HEK293 (cell line): ENCODE data around the gene ADAMTSL3.
A peak's percentile ranks its signal among the peaks of the same experiment; 100 is the strongest.

Source experiments
- CTCF ChIA-PET: fragments of 350-600 bp; formaldehyde crosslinking; extraction: SDS; loops from one replicate; lab custom pipeline; 2021; ENCODE audit warnings: antibody characterized with exemption; lab: Yijun Ruan, JAX
- POLR2A ChIA-PET: fragments of 300-600 bp; formaldehyde crosslinking; extraction: SDS; loops from one replicate; lab custom pipeline; 2020; ENCODE audit warnings: antibody characterized with exemption, inconsistent platforms; lab: Yijun Ruan, JAX
- H3K27ac ChIP-seq: fragments of 200-500 bp; sonication (Bioruptor generic); 2 replicates; pipeline ENCODE4 v1.5.1; 2014; ENCODE audit warnings: low read depth, low read length, control low read depth, inconsistent platforms; ENCODE audit errors: extremely low read depth
- H3K36me3 ChIP-seq, 2 experiments: fragments of 200-500 bp in 1 of 2; sonication (Bioruptor generic) in 1 of 2; 1 replicate in 1 of 2; 2 replicates in 1 of 2; pipeline ENCODE4 v1.5.1; 2014 to 2017; ENCODE audit warnings: inconsistent platforms in 2 of 2, low read length in 2 of 2; ENCODE audit not compliant: control insufficient read depth in 2 of 2, insufficient read depth in 1 of 2
- H3K4me1 ChIP-seq: fragments of 200-500 bp; sonication (Bioruptor generic); 2 replicates; pipeline ENCODE4 v1.5.1; 2014; ENCODE audit warnings: mild to moderate bottlenecking, low read length, inconsistent platforms; ENCODE audit not compliant: control insufficient read depth, insufficient read depth
- H3K4me3 ChIP-seq: 2 replicates; pipeline ENCODE4 v1.5.1; 2011; ENCODE audit warnings: low read depth, mild to moderate bottlenecking, control low read depth, low read length, moderate library complexity
- H3K9me3 ChIP-seq: fragments of 200-500 bp; sonication (Bioruptor generic); 2 replicates; pipeline ENCODE4 v1.5.1; 2014; ENCODE audit warnings: low read depth, low read length, inconsistent platforms; ENCODE audit not compliant: control insufficient read depth, insufficient read depth
- GLIS2 ChIP-seq: fragments of 450-650 bp; formaldehyde crosslinking; IDR thresholded peaks from 2 replicates; pipeline ENCODE4 v1.5.1; 2016; ENCODE audit warnings: missing biosample characterization, missing genetic modification characterization
- IKZF3 ChIP-seq: fragments of 450-650 bp; IDR thresholded peaks from 2 replicates; pipeline ENCODE4 v1.5.0; 2018; ENCODE audit warnings: missing biosample characterization, mild to moderate bottlenecking, missing genetic modification characterization, moderate library complexity
- KLF16 ChIP-seq: fragments of 450-650 bp; formaldehyde crosslinking; IDR thresholded peaks from 2 replicates; pipeline ENCODE4 v1.5.1; 2017; ENCODE audit warnings: missing biosample characterization, missing genetic modification characterization
- PBX3 ChIP-seq: sonication (generic); formaldehyde crosslinking; IDR thresholded peaks from 2 replicates; pipeline ENCODE4 v1.8.1; 2022; ENCODE audit warnings: mild to moderate bottlenecking, moderate library complexity, missing genetic modification reagents
- PRDM1 ChIP-seq: fragments of 450-650 bp; formaldehyde crosslinking; IDR thresholded peaks from 2 replicates; pipeline ENCODE4; 2016; ENCODE audit warnings: missing biosample characterization, missing genetic modification characterization
- ZBTB1 ChIP-seq: fragments of 450-650 bp; formaldehyde crosslinking; IDR thresholded peaks from 2 replicates; pipeline ENCODE4 v1.5.1; 2016; ENCODE audit warnings: missing biosample characterization, missing genetic modification characterization
- ZBTB11 ChIP-seq: fragments of 450-650 bp; formaldehyde crosslinking; conservative IDR thresholded peaks from 2 replicates; pipeline ENCODE4 v1.5.1; 2016; ENCODE audit warnings: low read depth, missing biosample characterization, missing genetic modification characterization
- ZNF140 ChIP-seq: fragments of 450-650 bp; formaldehyde crosslinking; IDR thresholded peaks from 2 replicates; pipeline ENCODE4 v1.5.1; 2016; ENCODE audit warnings: missing biosample characterization, missing genetic modification characterization
- ZNF558 ChIP-seq: fragments of 450-650 bp; formaldehyde crosslinking; IDR thresholded peaks from 2 replicates; pipeline ENCODE4 v1.5.1; 2016; ENCODE audit warnings: missing biosample characterization, missing genetic modification characterization
- ZNF600 ChIP-seq: fragments of 450-650 bp; formaldehyde crosslinking; IDR thresholded peaks from 2 replicates; pipeline ENCODE4 v1.5.1; 2016; ENCODE audit warnings: missing biosample characterization, missing genetic modification characterization
- ZNF624 ChIP-seq: fragments of 450-650 bp; formaldehyde crosslinking; IDR thresholded peaks from 2 replicates; pipeline ENCODE4 v1.5.1; 2017; ENCODE audit warnings: missing biosample characterization, missing genetic modification characterization
- ZNF654 ChIP-seq: fragments of 450-650 bp; formaldehyde crosslinking; IDR thresholded peaks from 2 replicates; pipeline ENCODE4 v1.5.1; 2016; ENCODE audit warnings: low read depth, missing biosample characterization, missing genetic modification characterization
- ZNF670 ChIP-seq: fragments of 450-650 bp; formaldehyde crosslinking; IDR thresholded peaks from 2 replicates; pipeline ENCODE4 v1.5.1; 2016; ENCODE audit warnings: missing biosample characterization, missing genetic modification characterization, low read depth
- ZNF791 ChIP-seq: fragments of 450-650 bp; formaldehyde crosslinking; IDR thresholded peaks from 2 replicates; pipeline ENCODE4 v1.5.1; 2016; ENCODE audit warnings: missing biosample characterization, missing genetic modification characterization
- ZSCAN23 ChIP-seq: fragments of 450-650 bp; formaldehyde crosslinking; IDR thresholded peaks from 2 replicates; pipeline ENCODE4 v1.5.1; 2016; ENCODE audit warnings: missing biosample characterization, missing genetic modification characterization
- ZSCAN30 ChIP-seq: fragments of 450-650 bp; IDR thresholded peaks from 2 replicates; pipeline ENCODE4 v1.5.1; 2018; ENCODE audit warnings: missing biosample characterization, mild to moderate bottlenecking, missing genetic modification characterization, moderate library complexity
- ZSCAN4 ChIP-seq: fragments of 450-650 bp; formaldehyde crosslinking; IDR thresholded peaks from 2 replicates; pipeline ENCODE4 v1.5.1; 2017; ENCODE audit warnings: missing biosample characterization, missing genetic modification characterization
- ZSCAN5A ChIP-seq: fragments of 450-650 bp; formaldehyde crosslinking; IDR thresholded peaks from 2 replicates; pipeline ENCODE4 v1.5.1; 2016; ENCODE audit warnings: missing biosample characterization, missing genetic modification characterization
- TF ChIP-seq, protein P1 (sequence below): fragments of 450-650 bp; formaldehyde crosslinking; IDR thresholded peaks from 2 replicates; pipeline ENCODE4 v1.5.1; 2017; ENCODE audit warnings: missing biosample characterization, missing genetic modification characterization
- TF ChIP-seq, protein P2 (sequence below): fragments of 450-650 bp; formaldehyde crosslinking; optimal IDR thresholded peaks from 2 replicates; pipeline ENCODE3; 2016; ENCODE audit warnings: missing biosample characterization, mild to moderate bottlenecking, missing genetic modification characterization
- TF ChIP-seq, protein P3 (sequence below): fragments of 450-650 bp; formaldehyde crosslinking; IDR thresholded peaks from 2 replicates; pipeline ENCODE4 v1.5.0; 2017; ENCODE audit warnings: missing biosample characterization, missing genetic modification characterization, borderline replicate concordance
- TF ChIP-seq, protein P4 (sequence below): fragments of 450-650 bp; formaldehyde crosslinking; IDR thresholded peaks from 2 replicates; pipeline ENCODE4 v1.5.1; 2017; ENCODE audit warnings: missing biosample characterization, missing genetic modification characterization

Gene ADAMTSL3

DNA sequence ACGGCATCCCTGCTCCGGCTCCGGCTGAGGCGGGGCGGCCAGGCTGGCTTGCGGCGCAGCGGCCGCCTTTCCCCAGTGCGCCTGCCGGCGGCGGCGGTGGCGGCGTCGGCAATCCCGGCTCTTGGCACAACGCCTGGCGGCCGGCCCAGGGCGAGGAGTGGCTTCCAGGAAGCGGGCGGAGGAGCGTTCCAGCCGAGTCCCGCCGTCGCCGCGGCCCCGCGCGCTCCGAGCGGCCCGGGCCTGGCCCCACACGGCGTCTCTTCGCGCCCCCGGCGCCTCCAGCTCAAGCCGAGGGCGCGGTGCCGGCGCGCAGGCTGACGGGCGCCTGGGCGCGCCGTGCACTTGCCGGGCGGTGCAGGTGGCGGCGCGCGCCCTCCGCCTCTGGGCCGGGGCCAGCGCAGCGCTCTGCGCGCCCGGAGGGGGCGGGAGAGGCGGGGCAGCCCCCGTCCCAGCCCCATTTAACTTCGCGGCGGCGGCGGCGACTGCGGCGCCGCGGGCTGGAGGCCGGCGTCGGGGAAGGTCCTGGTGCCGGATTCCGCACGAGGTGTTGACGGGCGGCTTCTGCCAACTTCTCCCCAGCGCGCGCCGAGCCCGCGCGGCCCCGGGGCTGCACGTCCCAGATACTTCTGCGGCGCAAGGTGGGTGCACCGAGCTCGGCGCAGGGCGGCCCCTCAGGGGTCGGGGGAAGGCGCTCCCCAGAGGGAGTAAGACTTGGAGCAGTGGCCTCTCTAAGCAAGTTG is at the start of gene ADAMTSL3 (continued):
- peak; percentile 24; the same call in 1 of the 2 replicates for TF ChIP-seq ZSCAN30 (tag by site-specific recombination)
- no peak for TF ChIP-seq ZNF791 (tag by site-specific recombination)
- TF ChIP-seq, protein P1, sequence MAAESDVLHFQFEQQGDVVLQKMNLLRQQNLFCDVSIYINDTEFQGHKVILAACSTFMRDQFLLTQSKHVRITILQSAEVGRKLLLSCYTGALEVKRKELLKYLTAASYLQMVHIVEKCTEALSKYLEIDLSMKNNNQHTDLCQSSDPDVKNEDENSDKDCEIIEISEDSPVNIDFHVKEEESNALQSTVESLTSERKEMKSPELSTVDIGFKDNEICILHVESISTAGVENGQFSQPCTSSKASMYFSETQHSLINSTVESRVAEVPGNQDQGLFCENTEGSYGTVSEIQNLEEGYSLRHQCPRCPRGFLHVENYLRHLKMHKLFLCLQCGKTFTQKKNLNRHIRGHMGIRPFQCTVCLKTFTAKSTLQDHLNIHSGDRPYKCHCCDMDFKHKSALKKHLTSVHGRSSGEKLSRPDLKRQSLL (tag by site-specific recombination): no peak
- TF ChIP-seq, protein P2, sequence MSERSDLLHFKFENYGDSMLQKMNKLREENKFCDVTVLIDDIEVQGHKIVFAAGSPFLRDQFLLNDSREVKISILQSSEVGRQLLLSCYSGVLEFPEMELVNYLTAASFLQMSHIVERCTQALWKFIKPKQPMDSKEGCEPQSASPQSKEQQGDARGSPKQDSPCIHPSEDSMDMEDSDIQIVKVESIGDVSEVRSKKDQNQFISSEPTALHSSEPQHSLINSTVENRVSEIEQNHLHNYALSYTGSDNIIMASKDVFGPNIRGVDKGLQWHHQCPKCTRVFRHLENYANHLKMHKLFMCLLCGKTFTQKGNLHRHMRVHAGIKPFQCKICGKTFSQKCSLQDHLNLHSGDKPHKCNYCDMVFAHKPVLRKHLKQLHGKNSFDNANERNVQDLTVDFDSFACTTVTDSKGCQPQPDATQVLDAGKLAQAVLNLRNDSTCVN (tag by site-specific recombination): peak; percentile 52
- TF ChIP-seq GLIS2 (tag by site-specific recombination): no peak
- TF ChIP-seq ZSCAN4 (tag by site-specific recombination): no peak
- no peak for TF ChIP-seq PRDM1 (tag by site-specific recombination)
- TF ChIP-seq ZSCAN23: no peak
- TF ChIP-seq KLF16 (tag by site-specific recombination): no peak
- TF ChIP-seq, protein P3, sequence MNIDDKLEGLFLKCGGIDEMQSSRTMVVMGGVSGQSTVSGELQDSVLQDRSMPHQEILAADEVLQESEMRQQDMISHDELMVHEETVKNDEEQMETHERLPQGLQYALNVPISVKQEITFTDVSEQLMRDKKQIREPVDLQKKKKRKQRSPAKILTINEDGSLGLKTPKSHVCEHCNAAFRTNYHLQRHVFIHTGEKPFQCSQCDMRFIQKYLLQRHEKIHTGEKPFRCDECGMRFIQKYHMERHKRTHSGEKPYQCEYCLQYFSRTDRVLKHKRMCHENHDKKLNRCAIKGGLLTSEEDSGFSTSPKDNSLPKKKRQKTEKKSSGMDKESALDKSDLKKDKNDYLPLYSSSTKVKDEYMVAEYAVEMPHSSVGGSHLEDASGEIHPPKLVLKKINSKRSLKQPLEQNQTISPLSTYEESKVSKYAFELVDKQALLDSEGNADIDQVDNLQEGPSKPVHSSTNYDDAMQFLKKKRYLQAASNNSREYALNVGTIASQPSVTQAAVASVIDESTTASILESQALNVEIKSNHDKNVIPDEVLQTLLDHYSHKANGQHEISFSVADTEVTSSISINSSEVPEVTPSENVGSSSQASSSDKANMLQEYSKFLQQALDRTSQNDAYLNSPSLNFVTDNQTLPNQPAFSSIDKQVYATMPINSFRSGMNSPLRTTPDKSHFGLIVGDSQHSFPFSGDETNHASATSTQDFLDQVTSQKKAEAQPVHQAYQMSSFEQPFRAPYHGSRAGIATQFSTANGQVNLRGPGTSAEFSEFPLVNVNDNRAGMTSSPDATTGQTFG (tag by site-specific recombination): no peak
- TF ChIP-seq PBX3 (CRISPR knock-in tag): peak; percentile 8; the same call in 1 of the 2 replicates

GRCh38 chr15:83604549-83604948 is 49.4 kb upstream of the ADAMTSL3 start:
- Histone ChIP-seq H3K4me3 (no peak overlapping the region), H3K4me1 (no peaks in the 10 kb centered on the region), H3K36me3 (no peaks in the 10 kb centered on the region; a peak in 1 of 3 replicates), H3K27ac (no peak overlapping the region), H3K9me3 (no peaks in the 10 kb centered on the region)
- POLR2A ChIA-PET: no interaction called here
- CTCF ChIA-PET: interaction anchor here (0.6 to 1.1 kb wide), 4 partner anchors 39 to 431 kb away, joined by 3 to 5 read pairs (median 3); no protein-coding TSS in a partner anchor
- TF ChIP-seq ZNF670: no peak
- TF ChIP-seq ZNF558: no peak
- TF ChIP-seq ZBTB1: no peak
- no peak for TF ChIP-seq ZNF654
- no peak for TF ChIP-seq ZSCAN5A (tag by site-specific recombination)
- TF ChIP-seq ZBTB11 (tag by site-specific recombination): no peak
- TF ChIP-seq ZNF600 (tag by site-specific recombination): no peak
- TF ChIP-seq, protein P4, sequence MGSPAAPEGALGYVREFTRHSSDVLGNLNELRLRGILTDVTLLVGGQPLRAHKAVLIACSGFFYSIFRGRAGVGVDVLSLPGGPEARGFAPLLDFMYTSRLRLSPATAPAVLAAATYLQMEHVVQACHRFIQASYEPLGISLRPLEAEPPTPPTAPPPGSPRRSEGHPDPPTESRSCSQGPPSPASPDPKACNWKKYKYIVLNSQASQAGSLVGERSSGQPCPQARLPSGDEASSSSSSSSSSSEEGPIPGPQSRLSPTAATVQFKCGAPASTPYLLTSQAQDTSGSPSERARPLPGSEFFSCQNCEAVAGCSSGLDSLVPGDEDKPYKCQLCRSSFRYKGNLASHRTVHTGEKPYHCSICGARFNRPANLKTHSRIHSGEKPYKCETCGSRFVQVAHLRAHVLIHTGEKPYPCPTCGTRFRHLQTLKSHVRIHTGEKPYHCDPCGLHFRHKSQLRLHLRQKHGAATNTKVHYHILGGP (tag by site-specific recombination): no peak
- TF ChIP-seq ZNF140 (tag by site-specific recombination): no peak
- TF ChIP-seq ZNF624 (tag by site-specific recombination): no peak
- TF ChIP-seq IKZF3: no peak
